ENCODE data around the gene CYTH4. TPM values are rescaled to one million over a fixed set of nuclear protein-coding genes. Genes with fewer than 3 reads are reported as not detected.

Gene CYTH4
- total and polyA plus RNA-seq, 2 experiments from 2014 or later, result not detected

DNA sequence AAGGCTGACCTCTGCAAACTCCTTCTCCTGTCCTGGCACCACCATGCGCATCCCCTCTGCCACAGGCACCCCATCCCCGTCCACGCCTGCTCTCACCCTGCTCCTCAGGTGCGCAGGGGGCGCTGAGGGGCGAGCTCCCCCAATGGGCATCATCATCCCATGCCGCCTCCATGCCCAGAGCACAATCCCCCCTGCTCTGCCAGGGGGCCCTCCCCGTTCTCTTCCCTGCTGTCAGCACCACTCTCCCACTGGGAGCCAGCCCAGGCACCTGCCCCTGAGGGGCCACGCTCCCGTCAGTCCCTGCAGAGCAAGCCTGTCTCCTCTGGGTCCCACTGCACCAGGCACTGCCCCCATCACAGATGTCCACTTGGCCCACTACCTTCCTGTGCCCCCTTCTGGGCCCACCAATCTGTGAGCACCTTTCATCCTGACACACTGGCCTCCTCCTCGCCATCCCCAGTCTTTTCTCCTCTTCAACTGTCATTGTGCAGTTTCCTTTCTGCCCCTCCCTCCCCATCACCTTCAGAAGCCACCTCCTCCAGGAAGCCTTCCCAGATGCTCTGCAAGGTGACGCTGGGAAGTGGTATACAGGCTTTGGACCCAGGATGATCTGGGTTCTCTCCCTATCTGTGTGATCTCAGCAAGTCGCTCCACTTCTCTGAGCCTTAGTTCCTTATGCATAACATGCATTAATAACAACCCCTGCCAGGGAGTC lies 62.6 kb downstream of the CYTH4 start (continued):
- TF ChIP-seq, protein P1, sequence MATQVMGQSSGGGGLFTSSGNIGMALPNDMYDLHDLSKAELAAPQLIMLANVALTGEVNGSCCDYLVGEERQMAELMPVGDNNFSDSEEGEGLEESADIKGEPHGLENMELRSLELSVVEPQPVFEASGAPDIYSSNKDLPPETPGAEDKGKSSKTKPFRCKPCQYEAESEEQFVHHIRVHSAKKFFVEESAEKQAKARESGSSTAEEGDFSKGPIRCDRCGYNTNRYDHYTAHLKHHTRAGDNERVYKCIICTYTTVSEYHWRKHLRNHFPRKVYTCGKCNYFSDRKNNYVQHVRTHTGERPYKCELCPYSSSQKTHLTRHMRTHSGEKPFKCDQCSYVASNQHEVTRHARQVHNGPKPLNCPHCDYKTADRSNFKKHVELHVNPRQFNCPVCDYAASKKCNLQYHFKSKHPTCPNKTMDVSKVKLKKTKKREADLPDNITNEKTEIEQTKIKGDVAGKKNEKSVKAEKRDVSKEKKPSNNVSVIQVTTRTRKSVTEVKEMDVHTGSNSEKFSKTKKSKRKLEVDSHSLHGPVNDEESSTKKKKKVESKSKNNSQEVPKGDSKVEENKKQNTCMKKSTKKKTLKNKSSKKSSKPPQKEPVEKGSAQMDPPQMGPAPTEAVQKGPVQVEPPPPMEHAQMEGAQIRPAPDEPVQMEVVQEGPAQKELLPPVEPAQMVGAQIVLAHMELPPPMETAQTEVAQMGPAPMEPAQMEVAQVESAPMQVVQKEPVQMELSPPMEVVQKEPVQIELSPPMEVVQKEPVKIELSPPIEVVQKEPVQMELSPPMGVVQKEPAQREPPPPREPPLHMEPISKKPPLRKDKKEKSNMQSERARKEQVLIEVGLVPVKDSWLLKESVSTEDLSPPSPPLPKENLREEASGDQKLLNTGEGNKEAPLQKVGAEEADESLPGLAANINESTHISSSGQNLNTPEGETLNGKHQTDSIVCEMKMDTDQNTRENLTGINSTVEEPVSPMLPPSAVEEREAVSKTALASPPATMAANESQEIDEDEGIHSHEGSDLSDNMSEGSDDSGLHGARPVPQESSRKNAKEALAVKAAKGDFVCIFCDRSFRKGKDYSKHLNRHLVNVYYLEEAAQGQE (IDR thresholded peaks at IDR 0.05; ENCODE audit: unreplicated experiment), result no peak
- TF ChIP-seq, protein P2, sequence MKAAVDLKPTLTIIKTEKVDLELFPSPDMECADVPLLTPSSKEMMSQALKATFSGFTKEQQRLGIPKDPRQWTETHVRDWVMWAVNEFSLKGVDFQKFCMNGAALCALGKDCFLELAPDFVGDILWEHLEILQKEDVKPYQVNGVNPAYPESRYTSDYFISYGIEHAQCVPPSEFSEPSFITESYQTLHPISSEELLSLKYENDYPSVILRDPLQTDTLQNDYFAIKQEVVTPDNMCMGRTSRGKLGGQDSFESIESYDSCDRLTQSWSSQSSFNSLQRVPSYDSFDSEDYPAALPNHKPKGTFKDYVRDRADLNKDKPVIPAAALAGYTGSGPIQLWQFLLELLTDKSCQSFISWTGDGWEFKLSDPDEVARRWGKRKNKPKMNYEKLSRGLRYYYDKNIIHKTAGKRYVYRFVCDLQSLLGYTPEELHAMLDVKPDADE (IDR thresholded peaks at IDR 0.05), result no peak
- TF ChIP-seq NANOG (IDR thresholded peaks at IDR 0.05; ENCODE audit: borderline replicate concordance) (no peak), CREB1 (CRISPR knock-in tag; IDR thresholded peaks at IDR 0.05; ENCODE audit: low read depth) (no peak), EZH2 (IDR thresholded peaks at IDR 0.05; ENCODE audit: low read depth, unreplicated experiment) (no peak)

DNA sequence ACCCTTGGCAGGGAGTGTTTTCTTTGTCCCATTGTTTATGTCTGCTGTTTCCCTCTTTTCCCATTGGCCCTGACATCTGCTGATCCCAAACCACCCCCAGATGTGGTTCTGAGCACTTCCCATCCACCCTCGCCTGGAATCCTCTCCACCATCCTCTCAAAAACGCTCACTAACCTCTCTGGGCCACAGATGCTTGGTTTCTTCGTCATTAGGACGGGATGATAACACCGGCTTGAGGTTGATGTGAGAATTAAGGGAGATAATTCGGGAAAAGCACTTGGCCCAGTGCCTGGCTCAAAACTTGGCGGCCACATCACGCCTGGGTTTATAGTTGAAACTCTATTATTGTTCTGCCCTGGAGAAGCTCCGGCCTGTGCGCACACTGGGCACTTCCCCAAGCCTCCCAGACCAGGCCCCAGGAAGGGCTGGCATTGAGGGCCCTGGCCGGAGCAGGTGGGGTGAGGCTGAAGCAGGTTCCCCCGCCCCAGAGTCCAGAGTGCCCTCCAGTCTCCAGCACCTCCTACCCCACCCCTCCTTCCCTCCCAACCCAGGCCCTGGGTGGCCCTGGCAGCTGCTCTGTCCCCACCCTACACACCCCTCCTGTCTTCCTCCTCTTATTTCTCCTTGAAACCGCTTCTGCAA lies 63.7 kb downstream of the CYTH4 start:
- no peaks in the 10 kb centered on the region for H3K9me2 ChIP-seq (ENCODE audit: insufficient read depth)
- no peaks in the 10 kb centered on the region for H3K36me3 Mint-ChIP-seq (ENCODE audit: low read depth)
- peaks cover 12% of the 10 kb centered on the region for H3K27me3 Mint-ChIP-seq (ENCODE audit: insufficient read depth, low read depth, poor library complexity)
- H3K4me1 Mint-ChIP-seq, result peaks cover 20% of the 10 kb centered on the region
- peak overlapping the region; percentile 76 for H2AFZ ChIP-seq
- no peaks in the 10 kb centered on the region for H3K36me3 ChIP-seq (ENCODE audit: insufficient read depth)
- H3K4me1 ChIP-seq (ENCODE audit: insufficient read depth), result peaks cover 3% of the 10 kb centered on the region
- no peaks in the 10 kb centered on the region for H3K79me2 ChIP-seq (replicated peaks; ENCODE audit: insufficient read depth)
- H3F3A ChIP-seq (replicated peaks; ENCODE audit: low read depth), result no peaks in the 10 kb centered on the region
- H3K9me3 Mint-ChIP-seq, result no peaks in the 10 kb centered on the region
- no peak; the same call in 2 of the 3 replicates for ATAC-seq
- no peak overlapping the region for H3K4me2 ChIP-seq
- no peak for DNase-seq (ENCODE audit: low spot score)
- no peak overlapping the region for H3K4me3 ChIP-seq
- H3K27me3 ChIP-seq (ENCODE audit: insufficient read depth), result no peaks in the 10 kb centered on the region
- H4K20me1 ChIP-seq (replicated peaks; ENCODE audit: insufficient read depth), result no peaks in the 10 kb centered on the region
- H3K27ac ChIP-seq (ENCODE audit: low read depth), result no peak overlapping the region
- no peak overlapping the region for H3K4me3 Mint-ChIP-seq
- H3K27ac Mint-ChIP-seq, result no peak overlapping the region
- no peak for TF ChIP-seq STAT1 (IDR thresholded peaks at IDR 0.05; ENCODE audit: unreplicated experiment)
- TF ChIP-seq ZNF462 (CRISPR knock-in tag; IDR thresholded peaks at IDR 0.05), result no peak
- TF ChIP-seq ZNF114 (CRISPR knock-in tag; IDR thresholded peaks at IDR 0.05), result no peak
- TF ChIP-seq ZNF331 (CRISPR knock-in tag; IDR thresholded peaks at IDR 0.05; ENCODE audit: low read depth), result no peak
- no peak for TF ChIP-seq CREB1 (CRISPR knock-in tag; IDR thresholded peaks at IDR 0.05; ENCODE audit: low read depth)
- TF ChIP-seq, protein P2 (IDR thresholded peaks at IDR 0.05), result no peak
- no peak for TF ChIP-seq POLR2AphosphoS5 (IDR thresholded peaks at IDR 0.05; ENCODE audit: low read depth)
- TF ChIP-seq EZH2 (IDR thresholded peaks at IDR 0.05; ENCODE audit: low read depth, unreplicated experiment), result no peak

Data from GM23338 (cell line).